Right lobe of liver (tissue), 6 donors: ENCODE results near the gene PLD5. TPM values are rescaled to one million over a fixed set of nuclear protein-coding genes. Genes with fewer than 3 reads are reported as not detected.

Experiments used
- ATAC-seq, 4 donors: fragments of 200-7000 bp; cut with Tn5 transposase; one replicate each; pipeline ENCODE4 v1.9.1; 2020; ENCODE audit warnings: mild to moderate bottlenecking in 4 of 4, moderate library complexity in 4 of 4
- DNase-seq, 3 donors: peaks; one replicate each; pipeline ENCODE4 v3.0.0-alpha.2; 2020
- H3K27ac ChIP-seq, 3 donors: fragments of 200-600 bp; one replicate each; pipeline ENCODE4 v1.8.0; 2022
- H3K27me3 ChIP-seq, 2 donors: fragments of 200-600 bp; one replicate each; pipeline ENCODE4 v1.8.0; 2022
- H3K36me3 ChIP-seq, 4 donors: fragments of 200-600 bp; sonication (generic) in 1 of 4; one replicate each; pipeline versions ENCODE4 v1.5.1 to v1.8.0; 2017 to 2022; ENCODE audit warnings: control low read depth in 1 of 4
- H3K4me1 ChIP-seq, 4 donors: fragments of 200-600 bp; sonication (generic) in 1 of 4; one replicate each; pipeline versions ENCODE4 v1.5.1 to v1.8.0; 2017 to 2022; ENCODE audit warnings: control low read depth in 1 of 4
- H3K4me3 ChIP-seq, 3 donors: fragments of 200-600 bp; one replicate each; pipeline ENCODE4 v1.8.0; 2022
- H3K9me3 ChIP-seq, 4 donors: fragments of 200-600 bp; sonication (generic) in 1 of 4; one replicate each; pipeline versions ENCODE4 v1.5.1 to v1.8.0; 2017 to 2022; ENCODE audit warnings: control low read depth in 1 of 4
- CTCF ChIP-seq, 4 donors: fragments of 200-600 bp in 3 of 4; fragments of 450-650 bp in 1 of 4; IDR thresholded peaks; one replicate each; pipeline versions ENCODE4 v1.5.1 to v1.8.0; 2016 to 2022; ENCODE audit warnings: antibody characterized with exemption in 4 of 4, mild to moderate bottlenecking in 2 of 4
- POLR2A ChIP-seq: fragments of 450-650 bp; IDR thresholded peaks from one replicate; pipeline ENCODE4 v1.6.1; 2017; ENCODE audit warnings: antibody characterized with exemption, mild to moderate bottlenecking
- WGBS: methylation state at CpG from one replicate; pipeline ENCODE4 v1.1.6; 2018; ENCODE audit warnings: low coverage, low lambda C conversion rate; ENCODE audit not compliant: insufficient coverage; ENCODE audit errors: missing lambda C conversion rate; 5-methylcytosine and 5-hydroxymethylcytosine counted together
- intact Hi-C, 2 donors: fragments of 100-400 bp; cut with DNase I; formaldehyde crosslinking; loops; one replicate each; pipeline versions ENCODE4 v1.11.2 to v1.14.1; 2022
- total RNA-seq, 6 experiments: library from RNA; depleted of rRNA in 2 of 6; stranded (reverse); fragments of >200 nt in 2 of 6; fragmentation: NEBNext Ultra II Directional in 3 of 6; extraction: Animal tissue kit (Norgen Biotek cat#: 25700) in 3 of 6; gene quantifications; one replicate each; pipeline versions ENCODE4 v1.1.0 to v1.2.4, GENCODE V29; 2016 to 2023
- donor health status: DM: no; HTN: yes; CAD: no.
- donor health status: DM: no; HTN: no; CAD: no.
- donor health status: DM: no; HTN: no; CAD: no.
- donor health status: DM: no; HTN: yes; CAD: no.
- donor health status: DM: no; HTN: yes; CAD: no.

Gene PLD5
- total RNA-seq, 6 experiments from 2014 or later, result 0.07 to 0.26 (median 0.15) TPM; not detected in 3

DNA sequence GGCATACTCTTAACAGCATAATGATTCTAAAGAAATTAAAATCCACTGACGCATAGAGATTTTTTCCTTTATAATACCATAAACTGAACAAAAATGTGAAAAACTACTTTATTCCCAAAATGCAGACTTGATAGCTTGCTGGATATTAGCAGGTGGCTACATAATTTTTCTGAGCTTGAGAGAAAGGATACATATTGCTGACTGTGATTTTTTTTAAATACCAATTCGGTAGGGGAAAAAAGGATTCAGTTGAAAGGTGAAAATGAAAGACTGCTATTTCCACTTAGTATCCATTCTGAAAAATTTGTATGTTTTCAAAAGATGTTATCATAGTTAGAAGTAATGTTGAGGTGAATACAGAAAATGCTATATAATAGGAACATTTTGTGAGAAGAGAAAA is 435.6 kb downstream of the PLD5 start:
- no peaks in the 10 kb centered on the region for H3K9me3 ChIP-seq
- WGBS, result 58% methylated on average over 2 of the region's 2 CpGs
- H3K27me3 ChIP-seq, result no peaks in the 10 kb centered on the region
- intact Hi-C loops, result no loop called here
- no peaks in the 10 kb centered on the region for H3K36me3 ChIP-seq
- TF ChIP-seq CTCF (IDR thresholded peaks at IDR 0.05) (no peak), POLR2A (no peak)
- no peak overlapping the region for H3K27ac ChIP-seq
- no peaks in the 10 kb centered on the region for H3K4me1 ChIP-seq
- H3K4me3 ChIP-seq, result no peak overlapping the region
- no peak for ATAC-seq
- no peak for DNase-seq

GRCh38 chr1:242086706-242087105 is 437.8 kb downstream of the PLD5 start:
- no peaks in the 10 kb centered on the region for H3K9me3 ChIP-seq
- H3K4me1 ChIP-seq, result no peaks in the 10 kb centered on the region
- ATAC-seq (no peak), DNase-seq (no peak)
- H3K36me3 ChIP-seq, result no peaks in the 10 kb centered on the region
- WGBS, result 7% methylated on average over 1 of the region's 1 CpG
- H3K4me3 ChIP-seq, result no peak overlapping the region
- no peak overlapping the region for H3K27ac ChIP-seq
- intact Hi-C loops, result no loop called here
- no peaks in the 10 kb centered on the region for H3K27me3 ChIP-seq
- no peak for TF ChIP-seq CTCF (IDR thresholded peaks at IDR 0.05)

DNA sequence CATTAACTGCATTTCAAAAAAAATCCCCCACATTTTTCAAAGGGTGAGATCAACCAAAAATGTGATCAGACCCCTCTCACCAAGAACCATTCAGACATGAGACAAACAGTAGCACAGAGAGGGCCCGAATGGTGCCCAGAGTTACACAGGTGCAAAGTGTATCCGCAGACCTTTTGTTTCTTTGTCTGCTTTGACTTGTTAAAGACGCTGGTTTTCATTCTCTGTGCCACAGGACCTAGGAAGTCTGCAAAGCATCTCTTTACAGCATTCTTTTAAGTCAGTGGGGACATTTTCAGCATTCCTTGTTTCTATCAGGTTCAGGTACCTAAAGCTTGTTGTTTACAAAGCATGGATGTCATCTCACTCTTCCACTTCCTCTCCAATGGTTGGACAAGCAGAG is 438.4 kb downstream of the PLD5 start:
- H3K4me3 ChIP-seq, result no peak overlapping the region
- no peaks in the 10 kb centered on the region for H3K4me1 ChIP-seq
- ATAC-seq (no peak), DNase-seq (no peak)
- intact Hi-C loops, result no loop called here
- H3K27me3 ChIP-seq, result no peaks in the 10 kb centered on the region
- TF ChIP-seq CTCF (IDR thresholded peaks at IDR 0.05) (no peak), POLR2A (no peak)
- WGBS, result 39% methylated on average over 3 of the region's 3 CpGs
- no peaks in the 10 kb centered on the region for H3K36me3 ChIP-seq
- no peaks in the 10 kb centered on the region for H3K9me3 ChIP-seq
- no peak overlapping the region for H3K27ac ChIP-seq

- no peak for DNase-seq
- Histone ChIP-seq H3K4me3 (no peak overlapping the region), H3K36me3 (no peaks in the 10 kb centered on the region), H3K27ac (no peak overlapping the region), H3K9me3 (no peaks in the 10 kb centered on the region), H3K27me3 (no peaks in the 10 kb centered on the region), H3K4me1 (no peaks in the 10 kb centered on the region)
- TF ChIP-seq POLR2A, result no peak
- TF ChIP-seq CTCF (IDR thresholded peaks at IDR 0.05), result no peak
- intact Hi-C loops, result no loop called here
- ATAC-seq, result no peak
- 35% methylated on average over 2 of the region's 2 CpGs for WGBS
Observed at GRCh38 chr1:242083742-242084141, 440.8 kb downstream of the PLD5 start.

- Histone ChIP-seq H3K36me3 (no peaks in the 10 kb centered on the region), H3K27ac (no peak overlapping the region), H3K27me3 (no peaks in the 10 kb centered on the region), H3K4me1 (no peaks in the 10 kb centered on the region), H3K9me3 (no peaks in the 10 kb centered on the region), H3K4me3 (no peak overlapping the region)
- ATAC-seq (no peak), DNase-seq (no peak)
- 17% methylated on average over 1 of the region's 1 CpG for WGBS
- TF ChIP-seq POLR2A, result no peak
- intact Hi-C loops, result no loop called here
Observed at GRCh38 chr1:242081446-242081845, 443.1 kb downstream of the PLD5 start.
